Measurements from ENCODE around the gene SYNE2.

SYNE2 gene

GRCh38 chr14:63963439-63963838 lies 110.6 kb downstream of the SYNE2 start:
- DNase-seq (ENCODE audit: low read depth in 2 of 2) = no peak

DNA sequence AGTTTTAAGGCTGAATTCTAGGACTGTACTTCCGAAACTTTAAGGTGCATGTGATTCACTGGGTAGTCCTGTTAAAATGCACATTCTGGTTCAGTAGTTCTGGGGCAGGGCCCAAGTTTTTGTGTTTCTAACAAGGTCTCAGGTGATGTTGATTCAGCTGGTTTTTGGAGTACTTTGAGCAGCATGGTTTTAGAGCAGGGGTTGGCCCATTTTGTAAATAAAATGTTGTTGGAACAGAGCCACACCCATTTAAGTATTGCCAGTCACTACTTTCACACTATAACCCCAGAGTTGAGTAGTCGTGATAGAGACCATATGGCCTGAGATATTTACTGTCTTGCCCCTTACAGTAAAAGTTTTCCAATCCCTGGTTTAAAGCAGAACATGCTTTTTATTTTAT lies 111.3 kb downstream of the SYNE2 start:
- no peak for DNase-seq (ENCODE audit: low read depth in 2 of 2)

DNA sequence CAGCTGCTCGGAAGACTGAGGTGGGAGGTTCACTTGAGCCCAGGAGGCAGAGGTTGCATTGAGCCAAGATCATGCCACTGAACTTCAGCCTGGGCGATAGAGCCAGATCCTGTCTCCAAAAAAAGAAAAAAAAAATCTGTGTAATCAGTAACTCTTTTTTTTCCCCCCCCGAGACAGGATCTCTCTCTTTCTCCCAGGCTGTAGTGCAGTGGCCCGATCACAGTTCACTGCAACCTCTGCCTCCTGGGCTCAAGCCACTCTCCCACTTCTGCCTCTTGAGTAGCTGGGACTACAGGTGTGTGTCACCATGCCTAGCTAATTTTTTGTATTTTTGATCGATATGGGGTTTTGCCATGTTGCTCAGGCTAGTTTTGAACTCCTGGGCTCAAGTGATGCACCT lies 113.6 kb downstream of the SYNE2 start:
- no peak for DNase-seq (ENCODE audit: low read depth in 2 of 2)

GRCh38 chr14:63972323-63972932 lies 119.6 kb downstream of the SYNE2 start:
- DNase-seq (ENCODE audit: low read depth in 2 of 2) = no peak

- DNase-seq (ENCODE audit: low read depth in 2 of 2) = no peak
Observed at GRCh38 chr14:63974176-63974575, 121.4 kb downstream of the SYNE2 start.

DNA sequence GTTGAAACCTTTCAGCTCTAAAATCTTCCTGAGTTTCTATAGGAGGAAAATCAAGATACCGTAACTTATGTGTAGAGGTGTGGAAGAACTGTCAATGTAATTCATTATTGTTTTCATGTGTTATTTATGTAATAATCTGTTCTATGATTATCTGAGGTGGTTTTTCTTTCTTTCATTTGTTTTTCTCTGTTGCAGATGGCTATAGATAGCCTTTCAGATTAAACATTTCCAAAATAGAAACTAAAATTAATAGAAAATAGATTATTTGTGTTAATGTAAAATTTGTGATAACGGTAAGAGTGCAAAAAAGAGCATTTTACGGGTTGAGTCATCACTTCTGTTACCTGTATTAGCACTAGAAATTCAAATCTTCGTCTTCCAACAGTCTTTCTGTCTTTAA lies 128.8 kb downstream of the SYNE2 start:
- no peak for DNase-seq (ENCODE audit: low read depth in 2 of 2)

GRCh38 chr14:63982156-63982555 lies 129.4 kb downstream of the SYNE2 start:
- no peak for DNase-seq (ENCODE audit: low read depth in 2 of 2)

- no peak for DNase-seq (ENCODE audit: low read depth in 2 of 2)
Observed at GRCh38 chr14:63982629-63983028, 129.8 kb downstream of the SYNE2 start.

DNA sequence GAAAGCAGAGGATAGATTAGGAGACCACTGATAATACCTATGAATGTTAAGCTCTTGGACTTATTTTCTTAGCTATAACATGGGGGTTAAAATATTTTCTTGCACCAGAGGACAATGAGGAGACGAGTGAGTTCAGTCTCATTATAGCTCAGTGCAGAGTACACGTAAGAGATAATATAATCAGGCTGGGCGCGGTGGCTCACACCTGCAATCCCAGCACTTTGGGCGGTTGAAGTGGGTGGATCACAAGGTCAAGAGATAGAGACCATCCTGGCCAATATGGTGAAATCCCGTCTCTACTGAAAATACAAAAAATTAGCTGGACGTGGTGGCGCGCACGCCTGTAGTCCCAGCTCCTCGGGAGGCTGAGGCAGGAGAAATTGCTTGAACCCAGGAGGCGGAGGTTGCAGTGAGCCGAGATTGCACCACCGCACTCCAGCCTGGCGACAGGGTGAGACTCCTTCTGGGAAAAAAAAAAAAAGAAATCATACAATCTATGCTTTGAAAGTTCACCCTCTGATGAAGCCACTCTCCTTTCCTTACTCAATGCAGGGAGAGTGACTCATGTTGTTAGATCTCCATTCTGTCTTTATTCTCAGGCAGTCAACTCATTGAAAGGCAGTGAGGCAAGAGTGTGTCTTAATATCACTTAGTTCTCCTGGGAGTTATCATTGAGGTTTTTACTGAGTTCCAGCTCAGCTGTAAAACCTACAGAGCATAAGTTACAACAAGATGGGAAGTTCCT lies 134.2 kb downstream of the SYNE2 start:
- no peak for DNase-seq (ENCODE audit: low read depth in 2 of 2)

DNA sequence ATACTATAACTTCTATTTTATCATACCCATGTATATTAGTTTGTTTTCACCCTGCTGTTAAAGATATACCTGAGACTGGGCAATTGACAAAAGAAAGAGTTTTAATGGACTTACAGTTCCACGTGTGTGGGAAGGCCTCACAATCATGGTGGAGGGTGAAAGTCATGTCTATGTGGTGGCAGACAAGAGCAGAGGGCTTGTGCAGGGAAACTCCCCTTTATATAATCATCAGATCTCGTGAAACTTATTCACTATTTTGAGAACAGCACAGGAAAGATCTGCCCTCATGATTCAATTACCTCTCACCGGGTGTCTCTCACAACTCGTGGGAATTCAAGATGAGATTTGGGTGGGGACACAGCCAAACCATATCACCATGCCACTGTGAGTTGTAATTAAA lies 135.8 kb downstream of the SYNE2 start:
- DNase-seq (ENCODE audit: low read depth in 2 of 2) = no peak

- no peak for DNase-seq (ENCODE audit: low read depth in 2 of 2)
Observed at GRCh38 chr14:63991833-63992232, 139.0 kb downstream of the SYNE2 start.

- no peak for DNase-seq (ENCODE audit: low read depth in 2 of 2)
Observed at GRCh38 chr14:63992858-63993257, 140.1 kb downstream of the SYNE2 start.

DNA sequence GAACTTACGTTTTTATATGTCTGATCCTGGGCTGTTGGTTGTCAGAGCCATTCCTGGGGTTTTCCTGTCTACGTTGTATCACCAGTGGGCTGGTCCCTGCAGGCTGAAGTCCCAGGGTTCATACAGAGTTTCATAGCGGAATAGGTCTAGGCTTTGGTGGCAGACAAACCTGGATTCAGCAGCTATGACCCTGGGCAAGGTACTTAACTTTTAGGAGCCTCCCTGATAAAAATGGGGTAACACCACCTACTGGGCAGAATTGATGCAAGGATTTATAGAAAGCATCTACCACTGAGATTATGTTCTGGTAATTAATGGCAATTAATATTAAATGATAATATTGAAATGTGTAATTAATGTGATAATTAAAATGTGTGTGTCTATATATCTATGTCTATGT lies 141.2 kb downstream of the SYNE2 start:
- no peak for DNase-seq (ENCODE audit: low read depth in 2 of 2)

- DNase-seq (ENCODE audit: low read depth in 2 of 2) = no peak
Observed at GRCh38 chr14:63995285-63995684, 142.5 kb downstream of the SYNE2 start.

DNA sequence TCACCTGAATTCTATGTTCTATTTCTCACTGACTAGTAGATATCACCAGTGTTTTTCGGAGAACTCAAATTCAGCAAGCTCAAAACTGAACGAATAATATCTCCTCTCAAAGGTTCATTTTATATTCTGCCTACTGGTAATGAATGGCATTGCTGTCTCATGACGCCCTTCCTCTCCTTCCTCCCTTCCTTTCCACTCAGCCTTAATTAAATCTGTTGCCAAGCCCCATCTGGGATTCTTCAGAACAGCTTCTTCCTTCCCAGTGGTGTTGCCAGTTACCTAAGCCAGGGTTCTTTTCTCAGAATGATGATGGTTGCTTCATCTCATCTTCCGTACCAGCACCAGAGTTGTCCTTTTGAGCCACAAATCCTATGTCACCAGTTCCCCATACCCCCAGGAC lies 143.2 kb downstream of the SYNE2 start:
- DNase-seq (ENCODE audit: low read depth in 2 of 2) = no peak

GRCh38 chr14:63996625-63997220 lies 143.9 kb downstream of the SYNE2 start:
- no peak for DNase-seq (ENCODE audit: low read depth in 2 of 2)

DNA sequence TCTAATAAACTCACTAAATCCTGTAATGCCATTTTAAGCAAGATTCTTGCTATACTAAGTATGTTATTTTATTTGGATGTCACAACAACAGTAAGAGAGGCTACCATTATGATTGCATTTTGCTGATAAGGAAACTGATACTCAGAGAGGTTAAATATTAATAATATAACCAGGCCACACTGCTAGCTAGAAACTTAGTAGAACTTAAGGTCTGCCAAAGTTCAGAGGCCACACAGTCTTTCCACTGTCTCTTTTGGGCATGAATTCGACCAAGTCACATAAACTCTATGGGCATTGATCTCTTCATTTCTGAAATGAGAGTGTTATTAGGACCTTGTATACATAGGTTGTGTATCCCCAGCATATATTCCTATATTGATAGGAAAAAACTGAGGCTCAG lies 147.9 kb downstream of the SYNE2 start:
- no peak for DNase-seq (ENCODE audit: low read depth in 2 of 2)

- no peak for DNase-seq (ENCODE audit: low read depth in 2 of 2)
Observed at GRCh38 chr14:64005822-64006221, 153.0 kb downstream of the SYNE2 start.

DNA sequence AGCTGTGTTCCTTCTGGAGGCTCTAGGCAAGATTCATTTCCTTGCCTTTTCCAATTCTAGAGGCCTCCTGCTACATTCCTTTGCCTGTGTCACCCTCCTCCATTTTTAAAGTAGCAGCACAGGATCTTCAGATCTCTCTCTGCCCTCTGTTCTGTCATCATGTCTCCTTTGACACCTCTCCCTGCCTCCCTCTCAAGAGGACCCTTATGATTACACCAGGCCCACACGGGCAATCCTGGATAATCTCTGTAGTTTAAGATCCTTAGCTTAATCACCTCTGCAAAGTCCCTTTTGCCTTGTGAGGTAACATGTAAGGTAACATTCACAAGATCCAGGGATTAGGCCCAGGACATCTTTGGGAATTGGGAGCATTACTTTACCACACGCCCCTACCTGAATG lies 155.2 kb downstream of the SYNE2 start:
- DNase-seq (ENCODE audit: low read depth in 2 of 2) = no peak

GRCh38 chr14:64012003-64012402 lies 159.2 kb downstream of the SYNE2 start:
- DNase-seq (ENCODE audit: low read depth in 2 of 2) = no peak

DNA sequence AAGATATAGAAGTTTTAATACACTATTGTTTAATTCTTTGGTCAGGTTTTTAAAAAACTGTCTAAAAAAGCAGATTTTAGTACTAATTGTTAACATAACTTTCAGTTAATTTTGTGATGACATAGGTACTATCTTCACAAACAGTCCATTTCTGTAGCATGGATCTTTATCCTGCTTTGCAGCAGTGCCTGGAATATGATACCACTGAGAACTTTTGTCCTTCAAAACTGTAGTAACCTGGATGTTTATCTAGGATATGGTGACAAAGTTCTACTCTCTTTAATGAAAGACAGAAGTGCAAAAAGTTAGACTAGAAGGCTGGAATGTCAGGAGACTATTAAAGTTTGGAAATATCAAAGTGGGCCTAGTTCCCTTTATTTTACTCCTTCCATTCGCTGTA lies 159.9 kb downstream of the SYNE2 start:
- DNase-seq (ENCODE audit: low read depth in 2 of 2) = no peak

- DNase-seq (ENCODE audit: low read depth in 2 of 2) = no peak
Observed at GRCh38 chr14:64025479-64025878, 172.7 kb downstream of the SYNE2 start.

- no peak for DNase-seq (ENCODE audit: low read depth in 2 of 2)
Observed at GRCh38 chr14:64026600-64026999, 173.8 kb downstream of the SYNE2 start.

All from stimulated activated CD4-positive, alpha-beta T cell treated with anti-CD3 and anti-CD28 coated beads, Interleukin-12 subunit alpha, Interleukin-12 subunit beta, amount 100 ng/mL, for 24 hours (primary cell).